Activated T-helper 9 cell treated with anti-CD3 and anti-CD28 coated beads, Interleukin-2, amount 50 U/mL, for 16 hours (primary cell): ENCODE results near the gene CPXM1.
"Not testable (repeated sequence)": the region's sequence is repeated elsewhere in the genome, so short reads cannot be mapped to it uniquely, and the experiment has no call there.

ENCODE experiments used
- DNase-seq: peaks from one replicate; pipeline ENCODE4 v3.0.0-alpha.2; 2020; ENCODE audit warnings: low read depth

Gene CPXM1

GRCh38 chr20:2820896-2821869 lies 20.8 kb upstream of the CPXM1 start:
- DNase-seq = no peak

DNA sequence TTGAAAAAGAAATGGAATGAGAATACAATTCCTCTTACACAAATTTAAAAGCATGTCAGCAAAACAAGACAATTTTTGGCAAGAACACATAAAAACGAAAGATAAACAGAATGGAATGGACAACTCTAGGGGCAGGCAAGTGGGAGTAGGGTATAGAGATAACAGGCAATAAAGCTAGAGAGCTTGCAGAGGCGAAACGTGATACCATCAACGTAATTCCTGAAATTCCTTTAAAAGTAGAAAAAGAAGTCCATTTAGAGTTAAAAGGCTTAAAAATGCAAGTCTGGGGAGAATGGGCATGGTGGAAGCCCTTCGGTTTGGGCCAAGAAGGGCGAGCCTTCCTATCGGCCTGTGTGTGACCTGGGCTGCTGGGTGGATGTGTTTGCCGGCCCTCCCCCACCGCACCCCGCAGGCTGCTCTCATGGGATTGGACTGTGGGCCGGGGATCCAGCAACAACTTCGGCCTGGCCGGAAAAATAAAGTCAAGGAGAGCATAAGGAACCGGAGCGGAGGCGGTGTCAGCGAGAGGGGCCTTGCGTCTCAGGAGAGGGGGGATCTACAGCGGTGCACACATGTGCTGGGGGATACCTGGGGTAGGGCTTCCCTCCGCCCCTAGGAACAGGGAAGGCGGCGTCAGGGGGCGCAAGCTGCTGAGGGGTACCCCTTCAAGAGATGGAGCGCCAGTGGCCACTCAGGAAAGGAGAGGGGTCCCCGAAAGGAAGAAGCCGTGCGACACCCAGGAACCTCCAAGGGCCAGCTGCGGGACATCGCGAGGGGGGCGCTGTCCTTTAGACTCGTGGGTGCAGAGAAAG lies 19.9 kb upstream of the CPXM1 start:
- DNase-seq = no peak

DNA sequence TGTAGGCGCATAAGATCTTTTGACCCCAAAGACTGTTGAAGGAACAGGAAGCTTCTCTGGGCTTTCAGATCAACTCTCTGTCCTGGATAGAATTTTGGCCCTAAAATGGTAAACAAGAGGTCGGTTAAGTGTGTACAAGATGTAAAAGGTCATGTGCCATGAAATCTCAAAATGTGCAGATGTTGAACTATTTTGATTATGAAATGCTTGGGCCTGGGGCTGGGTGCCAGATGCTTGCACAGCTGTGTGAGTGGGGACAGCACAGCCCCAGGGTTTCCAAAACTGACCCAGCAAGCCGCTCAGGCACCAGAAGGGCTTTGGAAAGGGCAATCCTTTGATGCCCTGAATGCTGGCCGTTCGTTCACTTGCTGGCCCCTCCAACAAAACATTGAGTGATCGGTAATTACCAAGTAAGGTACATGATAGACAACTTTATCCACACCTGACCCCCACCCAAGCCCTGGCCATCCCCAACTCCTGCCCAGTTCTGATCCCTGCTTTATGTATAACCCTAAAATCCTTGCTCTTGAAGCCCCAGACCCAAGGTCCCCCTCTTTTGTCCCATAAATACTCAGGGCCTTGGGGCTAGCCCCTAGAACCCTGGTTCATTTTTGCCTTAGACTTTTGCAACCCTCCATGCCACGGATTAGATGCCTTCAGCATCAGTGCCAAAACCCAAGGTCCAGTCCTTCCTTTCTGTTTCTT lies 17.6 kb upstream of the CPXM1 start:
- DNase-seq = no peak

DNA sequence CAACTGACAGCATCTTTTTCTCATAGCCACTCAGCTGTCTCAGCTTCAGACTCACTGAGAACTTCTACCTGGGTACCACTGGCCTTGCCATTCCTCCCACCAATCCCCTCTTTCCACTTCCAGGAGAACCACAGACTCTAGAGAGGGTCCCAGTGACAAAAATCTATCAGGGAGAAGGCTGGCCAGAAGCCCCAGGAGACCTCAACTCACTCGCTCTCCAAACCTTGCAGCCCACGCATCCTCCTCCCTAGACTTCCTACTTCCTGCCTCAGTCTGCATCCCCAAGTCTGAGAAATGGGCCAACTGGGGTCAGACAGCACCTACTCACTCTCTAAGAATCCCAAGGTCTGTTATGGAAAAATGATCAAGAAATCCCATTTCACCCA lies 16.9 kb upstream of the CPXM1 start:
- no peak for DNase-seq

DNA sequence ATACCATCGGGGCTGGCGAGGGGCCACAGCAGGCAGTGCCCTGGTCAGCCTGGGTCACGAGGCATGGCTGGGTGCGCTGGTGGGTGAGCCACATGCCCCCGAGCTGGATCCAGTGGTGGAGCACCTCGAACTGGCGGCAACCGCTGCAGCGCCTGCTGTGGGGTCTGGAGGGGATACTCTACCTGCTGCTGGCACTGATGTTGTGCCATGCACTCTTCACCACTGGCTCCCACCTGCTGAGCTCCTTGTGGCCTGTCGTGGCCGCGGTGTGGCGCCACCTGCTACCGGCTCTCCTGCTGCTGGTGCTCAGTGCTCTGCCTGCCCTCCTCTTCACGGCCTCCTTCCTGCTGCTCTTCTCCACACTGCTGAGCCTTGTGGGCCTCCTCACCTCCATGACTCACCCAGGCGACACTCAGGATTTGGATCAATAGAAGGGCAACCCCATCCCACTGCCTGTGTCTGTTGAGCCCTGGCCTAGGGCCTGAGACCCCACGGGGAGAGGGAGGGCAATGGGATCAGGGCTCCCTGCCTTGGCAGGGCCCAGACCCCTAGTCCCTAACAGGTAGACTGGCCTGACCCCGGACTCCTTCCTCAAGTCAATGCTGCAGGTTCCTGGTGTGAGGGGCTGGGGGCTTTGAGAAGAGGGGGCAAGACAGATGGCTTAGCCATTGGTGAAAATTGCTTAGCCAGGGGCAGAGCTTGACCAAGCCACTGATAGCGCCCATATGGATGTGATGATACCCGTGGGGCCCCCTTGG lies 16.3 kb upstream of the CPXM1 start:
- DNase-seq = no peak

- no peak for DNase-seq
These were observed 15.7 kb upstream of the CPXM1 start, which contains the start of gene TMEM239 for GRCh38 chr20:2816030-2816582. Gene TMEM239, plus strand, starts transcription at chr20:2816364. Its CDS starts 191 bp downstream, at chr20:2816555.

- no peak for DNase-seq
These were observed 14.9 kb upstream of the CPXM1 start for GRCh38 chr20:2815242-2815900.

GRCh38 chr20:2814587-2815051 lies 14.2 kb upstream of the CPXM1 start, which contains the start of gene C20orf141:
Gene C20orf141, plus strand, starts transcription at chr20:2814987. Its CDS starts 198 bp downstream, at chr20:2815185.
- no peak for DNase-seq

- no peak for DNase-seq
These were observed 13.6 kb upstream of the CPXM1 start for GRCh38 chr20:2814076-2814475.

DNA sequence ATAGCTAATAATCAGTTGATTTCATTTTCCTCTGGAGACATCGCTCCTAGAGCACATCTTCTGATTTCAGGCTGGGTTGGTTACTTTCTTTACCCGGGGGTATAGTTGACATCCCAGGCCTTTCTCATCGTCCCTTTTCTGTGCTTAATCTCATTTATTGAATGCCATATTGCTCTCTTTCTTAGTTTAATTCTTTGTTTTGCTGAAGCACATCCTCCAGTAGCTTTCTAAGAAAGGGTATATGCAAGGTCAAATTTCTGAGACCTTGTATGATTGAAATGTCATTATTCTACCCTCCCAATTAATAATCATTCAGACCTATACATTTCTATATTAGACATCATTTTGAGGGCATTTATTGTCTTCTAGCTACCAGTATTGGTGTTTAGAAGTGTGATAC lies 11.8 kb upstream of the CPXM1 start:
- DNase-seq = no peak

DNA sequence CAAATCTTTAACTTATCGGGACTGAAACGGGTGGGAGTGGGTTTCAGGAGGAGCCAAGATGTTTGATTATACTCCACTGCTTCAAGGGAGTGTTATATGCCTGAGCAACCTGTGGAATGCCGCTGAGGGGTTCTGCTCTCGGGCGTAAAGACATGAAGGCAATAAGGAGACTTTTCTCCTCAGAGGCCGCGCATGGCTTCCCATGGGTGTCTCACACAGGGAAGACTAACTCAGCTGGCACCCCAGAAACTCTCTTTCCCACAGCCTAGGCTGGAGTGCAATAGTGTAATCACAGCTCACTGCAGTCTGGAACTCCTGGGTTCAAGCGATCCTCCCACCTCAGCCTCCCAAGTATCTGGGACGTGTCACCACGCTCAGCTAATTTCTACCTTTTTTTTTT lies 9.3 kb upstream of the CPXM1 start:
- no peak for DNase-seq

GRCh38 chr20:2807929-2808328 lies 7.5 kb upstream of the CPXM1 start:
- DNase-seq = not testable (repeated sequence)

GRCh38 chr20:2807019-2807418 lies 6.6 kb upstream of the CPXM1 start:
- DNase-seq = no peak

GRCh38 chr20:2806351-2806701 lies 5.9 kb upstream of the CPXM1 start:
- DNase-seq = no peak

DNA sequence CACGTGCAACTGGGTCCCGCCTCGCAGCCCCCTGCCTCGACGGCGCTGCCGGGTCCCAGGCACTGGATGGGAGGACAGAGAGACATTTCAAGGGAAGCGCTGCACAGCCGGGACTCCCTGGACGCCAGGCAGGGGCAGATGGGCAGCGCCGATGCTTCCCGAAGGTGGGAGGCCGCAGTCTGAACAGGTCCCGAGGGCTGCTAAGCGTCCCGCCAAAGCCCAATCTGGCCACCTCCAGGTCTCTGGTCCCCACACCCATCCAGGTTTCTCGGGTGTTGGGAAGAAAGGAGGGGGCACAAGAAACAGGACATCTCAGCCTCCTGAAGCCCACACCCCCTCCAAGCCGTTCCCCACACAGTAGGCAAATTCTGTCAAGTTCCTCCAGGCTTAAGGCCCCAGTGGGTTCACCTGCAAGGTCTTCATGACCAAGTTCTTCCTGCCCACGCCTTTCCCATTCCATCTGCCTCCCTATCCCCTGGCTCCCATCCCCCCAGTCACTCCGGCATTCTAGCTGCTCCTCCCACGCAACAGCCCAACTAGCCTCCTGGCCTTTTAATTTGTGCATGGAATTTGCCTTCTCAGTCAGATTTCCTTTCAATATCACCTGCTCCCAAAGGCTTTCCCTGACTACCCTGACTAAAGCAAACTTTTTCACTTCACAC lies 5.4 kb upstream of the CPXM1 start:
- no peak for DNase-seq

DNA sequence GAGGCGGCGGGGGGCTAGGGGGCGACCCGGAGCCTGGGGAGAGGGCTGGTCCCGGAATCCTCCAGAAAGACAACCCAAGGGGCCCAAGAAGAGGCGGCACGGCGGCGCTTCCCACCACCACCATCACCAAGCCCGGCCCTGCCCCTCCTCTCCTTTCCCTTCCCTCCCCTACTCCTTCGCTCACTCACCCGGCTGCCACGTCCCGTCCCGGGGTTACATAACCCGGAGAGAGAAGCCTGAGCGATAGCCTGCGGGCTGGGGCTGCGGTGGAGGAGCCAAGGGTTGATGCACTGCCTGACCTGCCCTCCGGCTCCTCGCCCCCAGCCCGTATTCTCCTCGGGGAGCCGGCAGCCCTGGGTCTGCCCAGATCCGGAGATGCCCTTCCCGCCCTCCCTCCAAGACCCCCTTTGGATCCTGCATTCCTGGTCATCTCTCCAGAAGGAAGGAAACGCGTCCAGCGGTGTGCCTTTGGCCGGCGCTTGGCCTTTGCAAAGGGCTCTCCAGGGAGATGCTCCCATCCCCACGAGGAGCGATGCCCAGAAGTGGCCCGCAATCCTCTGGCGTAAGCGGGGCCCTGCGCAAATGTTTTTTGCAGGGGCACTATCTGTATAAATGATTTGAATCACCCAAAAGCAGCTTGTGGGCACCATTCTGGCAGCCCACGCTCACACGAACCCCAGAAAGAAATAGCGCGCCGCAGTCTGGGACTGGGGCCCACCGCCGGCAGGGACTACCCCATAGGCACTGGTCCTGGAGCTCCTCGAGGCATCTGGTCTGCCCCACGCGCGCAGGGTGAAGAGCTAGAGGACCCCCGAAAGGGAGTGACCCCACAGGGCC lies 4.6 kb upstream of the CPXM1 start:
- DNase-seq = no peak

DNA sequence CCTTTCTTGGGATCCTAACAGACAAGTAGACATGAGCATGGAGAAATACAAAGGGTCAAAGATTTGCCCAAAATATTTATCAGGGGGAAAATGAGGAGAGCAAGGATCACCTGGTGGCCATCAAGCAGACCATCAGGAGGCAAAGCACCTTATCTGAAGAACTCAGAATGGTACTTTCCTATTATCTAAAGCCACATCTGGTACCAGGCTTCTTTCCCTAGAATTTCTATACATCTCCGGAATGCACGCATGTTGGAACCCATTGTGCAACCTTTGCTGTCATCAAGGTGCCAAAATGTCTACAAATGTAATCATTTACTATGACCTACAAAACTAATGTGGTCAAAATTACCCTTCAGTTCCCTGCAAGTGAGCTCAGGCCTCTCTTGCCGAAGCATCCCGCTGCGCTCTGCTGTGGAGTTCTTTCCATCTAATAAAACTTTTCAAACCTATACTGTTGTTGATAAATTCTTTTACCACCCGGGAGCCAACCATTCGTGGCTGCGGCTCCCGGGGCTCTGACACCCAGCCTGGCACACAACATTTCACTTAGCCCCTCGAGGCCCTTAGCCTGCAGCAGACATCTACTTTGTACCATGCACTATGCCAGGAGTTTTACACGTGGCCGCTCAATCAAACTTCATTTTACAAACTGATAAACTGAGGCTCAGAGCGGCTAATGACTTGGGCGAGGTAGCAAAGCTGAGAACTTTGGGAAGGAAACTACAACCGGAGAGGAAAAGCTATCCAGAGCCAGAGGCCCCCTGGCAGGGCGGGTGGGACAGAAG lies 3.8 kb upstream of the CPXM1 start:
- DNase-seq = no peak

DNA sequence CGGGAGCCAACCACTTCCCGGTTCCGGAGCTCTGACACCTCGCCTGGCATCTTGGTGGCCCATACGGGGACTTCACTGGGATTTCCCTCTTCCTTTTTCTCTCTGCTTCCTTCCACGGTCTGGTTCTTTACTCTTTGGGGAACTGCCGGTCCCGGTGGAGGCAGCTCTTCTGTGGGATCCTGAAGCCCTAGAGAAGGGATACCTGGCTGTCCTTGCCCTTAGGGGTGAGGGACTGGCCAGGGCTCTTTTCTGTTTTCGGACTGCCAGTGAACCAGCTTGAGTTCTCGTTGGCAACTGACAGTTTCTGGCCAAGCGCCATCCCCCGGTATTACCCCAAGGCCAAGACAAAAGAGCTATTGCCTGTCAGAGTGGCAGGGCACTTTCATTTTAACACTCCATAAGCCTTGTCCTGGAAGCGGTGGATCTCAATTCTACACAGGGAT lies 880 bp upstream of the CPXM1 start:
- no peak for DNase-seq
